Endothelial cell of umbilical vein (primary cell): ENCODE data around the gene DGKI. TPM values are rescaled to one million over a fixed set of nuclear protein-coding genes. Genes with fewer than 3 reads are reported as not detected.

Experiments
- BruUV-seq: library from RNA; stranded (reverse); fragments of 400-500 nt; replicated peaks from 2 replicates; lab custom pipeline; 2021; lab: Mats Ljungman, UMichigan
- CTCF ChIA-PET: fragments of 300-600, 350-600 bp; sonication (Branson Sonifier 250); formaldehyde crosslinking; loops from one replicate; lab custom pipeline; 2021; ENCODE audit warnings: antibody characterized with exemption, inconsistent platforms; lab: Charles Lee
- POLR2A ChIA-PET: fragments of 300-600, 350-600 bp; sonication (Branson Sonifier 250); formaldehyde crosslinking; loops from one replicate; lab custom pipeline; 2021; ENCODE audit warnings: antibody characterized with exemption, inconsistent platforms; lab: Charles Lee
- DNase-seq: peaks from one replicate; pipeline ENCODE4 v3.0.0-alpha.2; 2011; ENCODE audit warnings: low read depth, low spot score
- FAIRE-seq: peaks from 2 replicates; lab custom pipeline; 2011; peaks lifted over from hg19 to GRCh38; lab: Jason Lieb, UNC
- H2AFZ ChIP-seq: 2 replicates; pipeline ENCODE4 v1.6.0; 2012; ENCODE audit warnings: low read depth, low read length, control low read depth, inconsistent platforms
- H3K27ac ChIP-seq: 2 replicates; pipeline ENCODE4 v1.5.1; 2011; ENCODE audit warnings: low read depth, mild to moderate bottlenecking, control low read depth, low read length, moderate library complexity; ENCODE audit not compliant: insufficient read depth
- H3K27me3 ChIP-seq, 2 experiments: 2 replicates each; pipeline versions ENCODE4 v1.6.0 to v1.6.1; 2011; ENCODE audit warnings: low read length in 2 of 2, mixed read lengths in 1 of 2; ENCODE audit not compliant: control insufficient read depth in 2 of 2, insufficient read depth in 2 of 2
- H3K36me3 ChIP-seq, 2 experiments: 2 replicates in 1 of 2; 3 replicates in 1 of 2; pipeline ENCODE4 v1.5.1; 2011; ENCODE audit warnings: low read length in 2 of 2, mild to moderate bottlenecking in 1 of 2, moderate library complexity in 1 of 2; ENCODE audit not compliant: control insufficient read depth in 2 of 2, insufficient read depth in 2 of 2; ENCODE audit errors: extremely low read depth in 1 of 2
- H3K4me1 ChIP-seq: 3 replicates; pipeline ENCODE4 v1.5.1; 2011; ENCODE audit warnings: mild to moderate bottlenecking, low read length; ENCODE audit not compliant: control insufficient read depth, insufficient read depth; ENCODE audit errors: extremely low read depth
- H3K4me2 ChIP-seq: 2 replicates; pipeline ENCODE4 v1.6.1; 2011; ENCODE audit warnings: low read length, control low read depth, mixed read lengths; ENCODE audit not compliant: insufficient read depth
- H3K4me3 ChIP-seq, 3 experiments: fragments of 200-600 bp in 1 of 3; sonication (generic), shearing (Covaris generic) in 1 of 3; replicated peaks in 1 of 3; 2 replicates each; pipeline ENCODE4 v1.5.1; 2011 to 2016; ENCODE audit warnings: control low read depth in 3 of 3, low read length in 3 of 3, mild to moderate bottlenecking in 2 of 3, inconsistent platforms in 1 of 3, low read depth in 1 of 3, moderate library complexity in 1 of 3; ENCODE audit not compliant: insufficient read depth in 1 of 3
- H3K79me2 ChIP-seq: 2 replicates; pipeline ENCODE4 v1.6.0; 2012; ENCODE audit warnings: low read length, inconsistent platforms; ENCODE audit not compliant: control insufficient read depth, insufficient read depth
- H3K9ac ChIP-seq: replicated peaks from 2 replicates; pipeline ENCODE3; 2011; ENCODE audit warnings: low read length, control low read depth; ENCODE audit not compliant: insufficient read depth; ENCODE audit errors: extremely low read depth
- H3K9me1 ChIP-seq: replicated peaks from 3 replicates; pipeline ENCODE4 v1.6.0; 2011; ENCODE audit warnings: mild to moderate bottlenecking, low read length; ENCODE audit not compliant: control insufficient read depth, insufficient read depth; ENCODE audit errors: extremely low read depth
- H3K9me3 ChIP-seq: replicated peaks from 2 replicates; pipeline ENCODE4 v1.5.1; 2012; ENCODE audit warnings: low read length, inconsistent platforms; ENCODE audit not compliant: control insufficient read depth, insufficient read depth
- H4K20me1 ChIP-seq: replicated peaks from 2 replicates; pipeline ENCODE3; 2011; ENCODE audit warnings: mild to moderate bottlenecking, low read length; ENCODE audit not compliant: control insufficient read depth, insufficient read depth; ENCODE audit errors: extremely low read depth
- EZH2 ChIP-seq: IDR thresholded peaks from 2 replicates; pipeline ENCODE4 v1.6.1; 2012; ENCODE audit warnings: borderline replicate concordance, low read depth, mild to moderate bottlenecking, moderate library complexity, low read length, inconsistent platforms; ENCODE audit not compliant: severe bottlenecking
- FOS ChIP-seq: IDR thresholded peaks from 2 replicates; pipeline ENCODE4 v1.6.1; 2011; ENCODE audit warnings: mild to moderate bottlenecking, low read length, moderate library complexity, borderline replicate concordance; ENCODE audit not compliant: insufficient read depth
- GATA2 ChIP-seq: IDR thresholded peaks from 2 replicates; pipeline ENCODE4 v1.7.0; 2011; ENCODE audit warnings: low read depth, mild to moderate bottlenecking, moderate library complexity, mixed read lengths, low read length; ENCODE audit not compliant: insufficient read length, insufficient read depth
- JUN ChIP-seq: IDR thresholded peaks from 2 replicates; pipeline ENCODE4 v1.6.1; 2011; ENCODE audit warnings: borderline replicate concordance, low read depth; ENCODE audit not compliant: insufficient read length, insufficient read depth
- MYC ChIP-seq: IDR thresholded peaks from one replicate; pipeline ENCODE4 v1.6.1; 2011; ENCODE audit warnings: mild to moderate bottlenecking, low read depth, low read length
- POLR2A ChIP-seq: IDR thresholded peaks from 2 replicates; pipeline ENCODE4 v1.6.1; 2012; ENCODE audit warnings: low read depth, mild to moderate bottlenecking, control low read depth, low read length
- POLR2AphosphoS5 ChIP-seq: IDR thresholded peaks from 2 replicates; pipeline ENCODE4 v1.6.1; 2012; ENCODE audit warnings: low read depth, mild to moderate bottlenecking, control low read depth, low read length, moderate library complexity; ENCODE audit not compliant: insufficient read depth
- dilution Hi-C: fragments of 300-500 bp; cut with MboI; formaldehyde crosslinking; loops from one replicate; pipeline ENCODE4 v1.15.0; 2019; ENCODE audit warnings: low sequenced_read_pairs; ENCODE audit not compliant: extremely low pct_ligation_motif_present
- intact Hi-C: fragments of 100-400 bp; cut with micrococcal nuclease; formaldehyde crosslinking; loops from one replicate; pipeline ENCODE4 v1.10.0; 2022
- polyA plus RNA-seq, 4 experiments: library from polyadenylated mRNA; depleted of rRNA in 3 of 4; stranded (reverse) in 3 of 4; unstranded in 1 of 4; fragments of >200 nt; gene quantifications; 2 replicates each; pipeline versions ENCODE4 v1.2.1 to v1.2.3, GENCODE V29; 2011 to 2012; ENCODE audit warnings: missing spikeins in 1 of 4
- total RNA-seq: library from RNA; stranded (reverse); gene quantifications from 2 replicates; pipeline ENCODE4 v1.2.3, GENCODE V29; 2021
- TF ChIP-seq, protein P1 (sequence below), 2 donors: IDR thresholded peaks; 1 replicate in 1 of 2; 2 replicates in 1 of 2; pipeline ENCODE4 v1.5.1; 2011; ENCODE audit warnings: low read length in 2 of 2, mild to moderate bottlenecking in 2 of 2, moderate library complexity in 2 of 2, control low read depth in 1 of 2, inconsistent platforms in 1 of 2, low read depth in 1 of 2; ENCODE audit not compliant: insufficient read depth in 1 of 2; ENCODE audit errors: extremely low read depth in 1 of 2
- TF ChIP-seq, protein P2 (sequence below): IDR thresholded peaks from 2 replicates; pipeline ENCODE4 v1.6.1; 2011; ENCODE audit not compliant: insufficient read depth, insufficient read length

DGKI gene
- total and polyA plus RNA-seq, 2 donors (not counting 3 experiments of a cell fraction or from before 2014, with no cell fraction given) = 0.11 to 0.51 TPM

DNA sequence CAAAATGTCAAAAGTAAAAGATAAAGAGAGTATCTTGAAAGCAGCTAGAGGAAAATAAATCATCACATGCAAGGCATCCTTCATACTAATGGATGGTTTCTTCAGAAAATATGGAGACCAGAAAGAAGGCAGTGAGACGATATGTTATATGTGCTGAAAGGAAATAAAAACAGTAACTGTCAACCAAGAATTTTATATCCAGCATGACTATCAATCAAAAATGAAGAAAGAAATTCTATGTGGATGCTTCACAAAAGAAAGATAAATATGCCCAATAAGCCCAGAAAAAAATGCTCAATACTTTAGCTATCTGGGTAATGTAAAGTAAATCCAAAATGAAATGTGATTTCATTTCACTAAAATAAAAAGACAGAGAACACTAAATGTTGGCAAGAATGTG lies 142.1 kb downstream of the DGKI start:
- H3K27ac ChIP-seq = no peak overlapping the region
- no peak overlapping the region for H2AFZ ChIP-seq
- no peak overlapping the region for H3K4me3 ChIP-seq
- H3K9me1 ChIP-seq = no peaks in the 10 kb centered on the region
- CTCF ChIA-PET = interaction anchor here (1.0 to 1.2 kb wide), 3 partner anchors 8 to 78 kb away, joined by 4 read pairs; no protein-coding TSS in a partner anchor
- POLR2A ChIA-PET = no interaction called here
- dilution Hi-C loops = no loop called here
- BruUV-seq = no TSS peak
- intact Hi-C loops = no loop called here
- H3K79me2 ChIP-seq = no peaks in the 10 kb centered on the region
- no peaks in the 10 kb centered on the region for H4K20me1 ChIP-seq
- H3K36me3 ChIP-seq = no peaks in the 10 kb centered on the region
- no peak overlapping the region for H3K9ac ChIP-seq
- H3K9me3 ChIP-seq = no peaks in the 10 kb centered on the region
- H3K27me3 ChIP-seq = no peaks in the 10 kb centered on the region
- no peaks in the 10 kb centered on the region for H3K4me1 ChIP-seq
- FAIRE-seq = no peak
- TF ChIP-seq EZH2 (no peak), FOS (no peak), MYC (no peak)
- DNase-seq = no peak
- H3K4me2 ChIP-seq = no peak overlapping the region

DNA sequence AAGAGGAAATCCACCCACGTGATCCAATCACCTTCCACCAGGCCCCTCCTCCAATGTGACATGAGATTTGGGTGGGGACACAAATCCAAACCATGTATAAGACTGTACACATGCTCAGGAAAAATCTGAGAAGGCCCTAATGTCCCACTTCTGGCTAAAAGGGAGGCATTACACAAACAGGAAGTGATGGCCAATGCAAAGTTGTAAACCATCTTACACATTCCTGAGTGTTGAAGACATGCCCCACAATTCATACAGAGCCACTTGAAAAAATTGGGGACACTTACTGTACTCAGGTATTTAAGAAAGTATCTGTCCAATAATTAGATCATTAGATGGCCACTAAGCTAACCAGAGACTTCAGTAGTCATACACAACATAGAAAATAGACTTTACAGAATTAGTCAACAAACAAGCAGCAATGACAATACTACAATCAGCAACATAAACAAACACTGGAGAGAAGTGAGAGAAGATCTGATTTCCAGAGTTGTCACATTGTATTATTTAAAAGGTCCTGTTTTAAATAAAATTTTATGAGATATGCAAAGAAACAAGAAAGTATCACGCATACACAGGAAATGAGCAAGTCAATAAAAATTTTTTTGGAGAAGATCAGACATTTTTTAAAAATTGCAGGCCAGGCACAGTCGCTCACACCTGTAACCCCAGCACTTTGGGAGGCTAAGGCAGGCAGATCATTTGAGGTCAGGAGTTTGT lies 143.3 kb downstream of the DGKI start:
- BruUV-seq = no TSS peak
- Histone ChIP-seq H2AFZ (no peak overlapping the region), H3K4me2 (no peak overlapping the region), H3K27me3 (no peaks in the 10 kb centered on the region), H4K20me1 (no peaks in the 10 kb centered on the region), H3K9me3 (no peaks in the 10 kb centered on the region), H3K9ac (no peak overlapping the region), H3K27ac (no peak overlapping the region), H3K36me3 (no peaks in the 10 kb centered on the region), H3K4me1 (no peaks in the 10 kb centered on the region), H3K9me1 (no peaks in the 10 kb centered on the region), H3K4me3 (no peak overlapping the region), H3K79me2 (no peaks in the 10 kb centered on the region)
- no peak for TF ChIP-seq MYC
- no peak for TF ChIP-seq FOS
- TF ChIP-seq, protein P1, sequence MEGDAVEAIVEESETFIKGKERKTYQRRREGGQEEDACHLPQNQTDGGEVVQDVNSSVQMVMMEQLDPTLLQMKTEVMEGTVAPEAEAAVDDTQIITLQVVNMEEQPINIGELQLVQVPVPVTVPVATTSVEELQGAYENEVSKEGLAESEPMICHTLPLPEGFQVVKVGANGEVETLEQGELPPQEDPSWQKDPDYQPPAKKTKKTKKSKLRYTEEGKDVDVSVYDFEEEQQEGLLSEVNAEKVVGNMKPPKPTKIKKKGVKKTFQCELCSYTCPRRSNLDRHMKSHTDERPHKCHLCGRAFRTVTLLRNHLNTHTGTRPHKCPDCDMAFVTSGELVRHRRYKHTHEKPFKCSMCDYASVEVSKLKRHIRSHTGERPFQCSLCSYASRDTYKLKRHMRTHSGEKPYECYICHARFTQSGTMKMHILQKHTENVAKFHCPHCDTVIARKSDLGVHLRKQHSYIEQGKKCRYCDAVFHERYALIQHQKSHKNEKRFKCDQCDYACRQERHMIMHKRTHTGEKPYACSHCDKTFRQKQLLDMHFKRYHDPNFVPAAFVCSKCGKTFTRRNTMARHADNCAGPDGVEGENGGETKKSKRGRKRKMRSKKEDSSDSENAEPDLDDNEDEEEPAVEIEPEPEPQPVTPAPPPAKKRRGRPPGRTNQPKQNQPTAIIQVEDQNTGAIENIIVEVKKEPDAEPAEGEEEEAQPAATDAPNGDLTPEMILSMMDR (IDR thresholded peaks at IDR 0.05; ENCODE audit: extremely low read depth in 1 of 2, insufficient read depth in 1 of 2, low read depth in 1 of 2, low read length in 2 of 2) = no peak
- no peak for TF ChIP-seq POLR2AphosphoS5
- no peak for TF ChIP-seq POLR2A
- TF ChIP-seq, protein P2, sequence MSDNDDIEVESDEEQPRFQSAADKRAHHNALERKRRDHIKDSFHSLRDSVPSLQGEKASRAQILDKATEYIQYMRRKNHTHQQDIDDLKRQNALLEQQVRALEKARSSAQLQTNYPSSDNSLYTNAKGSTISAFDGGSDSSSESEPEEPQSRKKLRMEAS = no peak
- TF ChIP-seq EZH2 = no peak
- no peak for TF ChIP-seq JUN
- TF ChIP-seq GATA2 = no peak
- no peak for DNase-seq
- dilution Hi-C loops = no loop called here
- POLR2A ChIA-PET = no interaction called here
- FAIRE-seq = no peak
- CTCF ChIA-PET = interaction anchor here (1.0 to 1.1 kb wide), 2 partner anchors 9 to 47 kb away, joined by 4 read pairs; no protein-coding TSS in a partner anchor
- intact Hi-C loops = no loop called here
